Pancreas (tissue), 10 donors: ENCODE measurements around the gene CCL22. TPM values are rescaled to one million over a fixed set of nuclear protein-coding genes. Genes with fewer than 3 reads are reported as not detected.

ENCODE experiments used
- ATAC-seq, 4 donors: fragments of 200-7000 bp; cut with Tn5 transposase; one replicate each; pipeline versions ENCODE4 v1.8.0 to v1.9.1; 2020; ENCODE audit warnings: mild to moderate bottlenecking in 4 of 4, moderate library complexity in 4 of 4
- DNase-seq, 6 donors: peaks; one replicate each; pipeline ENCODE4 v3.0.0-alpha.2; 2020
- FAIRE-seq: peaks from 2 replicates; lab custom pipeline; 2012; peaks lifted over from hg19 to GRCh38; lab: Jason Lieb, UNC
- H3K27ac ChIP-seq, 4 donors: fragments of 200-600 bp; sonication (generic); 1 replicate in 3 of 4; 2 replicates in 1 of 4; pipeline versions ENCODE4 v1.5.0 to v1.8.0; 2020
- H3K27me3 ChIP-seq, 4 donors: fragments of 200-600 bp; one replicate each; pipeline ENCODE4 v1.8.0; 2021
- H3K36me3 ChIP-seq, 3 donors: fragments of 200-600 bp; sonication (generic) in 1 of 3; one replicate each; pipeline versions ENCODE4 v1.5.0 to v1.8.0; 2020 to 2021
- H3K4me1 ChIP-seq, 3 donors: fragments of 200-600 bp; one replicate each; pipeline ENCODE4 v1.8.0; 2021
- H3K4me3 ChIP-seq, 4 donors: fragments of 200-600 bp; sonication (generic) in 2 of 4; one replicate each; pipeline versions ENCODE4 v1.5.0 to v1.8.0; 2020 to 2021
- H3K9me3 ChIP-seq, 4 donors: fragments of 200-600 bp; one replicate each; pipeline ENCODE4 v1.8.0; 2021
- WGBS, 2 donors: extraction: QIAGEN DNeasy Blood & Tissue Kit; methylation state at CpG; one replicate each; pipeline ENCODE4 v1.1.7; 2013; 5-methylcytosine and 5-hydroxymethylcytosine counted together
- intact Hi-C, 3 donors: fragments of 100-400 bp; cut with DNase I; formaldehyde crosslinking; loops; one replicate each; pipeline versions ENCODE4 v1.11.1 to v1.14.2; 2022
- polyA plus RNA-seq, 2 donors: library from polyadenylated mRNA; stranded (reverse); fragments of 200-250 nt; gene quantifications; one replicate each; pipeline ENCODE4 v1.2.3, GENCODE V29; 2013
- total RNA-seq, 6 donors: library from RNA; stranded (reverse); fragmentation: NEBNext Ultra II Directional in 4 of 6; extraction: Animal tissue kit (Norgen Biotek cat#: 25700) in 4 of 6; gene quantifications; one replicate each; pipeline versions ENCODE4 v1.2.1 to v1.2.4, GENCODE V29; 2021 to 2023
- TF ChIP-seq, protein P1 (sequence below), 4 donors: fragments of 200-600 bp; sonication (generic) in 3 of 4; IDR thresholded peaks; one replicate each; pipeline versions ENCODE4 v1.5.0 to v1.8.0; 2021; ENCODE audit warnings: antibody characterized with exemption in 4 of 4
- donor health status: healthy with polysubstance abuse.
- donor health status: DM: no; HTN: no; CAD: no; lungs with moderate emphysema.
- donor health status: DM: no; HTN: no; CAD: no.
- donor health status: control.
- donor health status: control.
- donor health status: Bipolar disorder and iron deficiency.
- donor health status: DM: yes; HTN: yes; CAD: no.
- donor health status: DM: no; HTN: no; CAD: no.
- donor health status: DM: no; HTN: no; CAD: no.
- donor health status: DM: yes; HTN: yes; CAD: no.

Gene CCL22
- total and polyA plus RNA-seq, 8 donors = 0.05 to 0.85 (median 0.12) TPM; not detected in 4

DNA sequence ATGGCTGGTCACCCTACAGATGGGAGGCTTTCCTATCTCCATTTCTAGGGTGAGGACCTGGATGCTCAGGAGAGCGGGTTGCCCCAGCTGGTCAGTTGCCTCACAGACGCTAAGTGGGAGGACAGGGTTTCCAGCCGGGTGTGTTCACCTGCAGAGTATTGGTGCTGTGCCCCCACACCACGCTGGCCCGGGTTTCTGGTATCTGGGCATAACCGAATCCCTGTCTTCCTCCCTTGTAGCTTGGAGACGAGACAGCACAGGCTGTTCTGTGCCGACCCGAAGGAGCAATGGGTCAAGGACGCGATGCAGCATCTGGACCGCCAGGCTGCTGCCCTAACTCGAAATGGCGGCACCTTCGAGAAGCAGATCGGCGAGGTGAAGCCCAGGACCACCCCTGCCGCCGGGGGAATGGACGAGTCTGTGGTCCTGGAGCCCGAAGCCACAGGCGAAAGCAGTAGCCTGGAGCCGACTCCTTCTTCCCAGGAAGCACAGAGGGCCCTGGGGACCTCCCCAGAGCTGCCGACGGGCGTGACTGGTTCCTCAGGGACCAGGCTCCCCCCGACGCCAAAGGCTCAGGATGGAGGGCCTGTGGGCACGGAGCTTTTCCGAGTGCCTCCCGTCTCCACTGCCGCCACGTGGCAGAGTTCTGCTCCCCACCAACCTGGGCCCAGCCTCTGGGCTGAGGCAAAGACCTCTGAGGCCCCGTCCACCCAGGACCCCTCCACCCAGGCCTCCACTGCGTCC is 23.4 kb downstream of the CCL22 start:
- H3K27ac ChIP-seq = no peak overlapping the region
- TF ChIP-seq, protein P1, sequence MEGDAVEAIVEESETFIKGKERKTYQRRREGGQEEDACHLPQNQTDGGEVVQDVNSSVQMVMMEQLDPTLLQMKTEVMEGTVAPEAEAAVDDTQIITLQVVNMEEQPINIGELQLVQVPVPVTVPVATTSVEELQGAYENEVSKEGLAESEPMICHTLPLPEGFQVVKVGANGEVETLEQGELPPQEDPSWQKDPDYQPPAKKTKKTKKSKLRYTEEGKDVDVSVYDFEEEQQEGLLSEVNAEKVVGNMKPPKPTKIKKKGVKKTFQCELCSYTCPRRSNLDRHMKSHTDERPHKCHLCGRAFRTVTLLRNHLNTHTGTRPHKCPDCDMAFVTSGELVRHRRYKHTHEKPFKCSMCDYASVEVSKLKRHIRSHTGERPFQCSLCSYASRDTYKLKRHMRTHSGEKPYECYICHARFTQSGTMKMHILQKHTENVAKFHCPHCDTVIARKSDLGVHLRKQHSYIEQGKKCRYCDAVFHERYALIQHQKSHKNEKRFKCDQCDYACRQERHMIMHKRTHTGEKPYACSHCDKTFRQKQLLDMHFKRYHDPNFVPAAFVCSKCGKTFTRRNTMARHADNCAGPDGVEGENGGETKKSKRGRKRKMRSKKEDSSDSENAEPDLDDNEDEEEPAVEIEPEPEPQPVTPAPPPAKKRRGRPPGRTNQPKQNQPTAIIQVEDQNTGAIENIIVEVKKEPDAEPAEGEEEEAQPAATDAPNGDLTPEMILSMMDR (IDR thresholded peaks at IDR 0.05) = no peak
- H3K27me3 ChIP-seq = no peaks in the 10 kb centered on the region
- no peaks in the 10 kb centered on the region for H3K36me3 ChIP-seq
- 89 to 94% methylated on average over 35 of the region's 35 CpGs for WGBS, 2 donors
- DNase-seq (peak in 1 of 6 donors; percentile 57), FAIRE-seq (no peak), ATAC-seq (no peak)
- no peaks in the 10 kb centered on the region for H3K4me1 ChIP-seq
- intact Hi-C loops = no loop called here
- H3K4me3 ChIP-seq = no peak overlapping the region
- no peaks in the 10 kb centered on the region for H3K9me3 ChIP-seq

DNA sequence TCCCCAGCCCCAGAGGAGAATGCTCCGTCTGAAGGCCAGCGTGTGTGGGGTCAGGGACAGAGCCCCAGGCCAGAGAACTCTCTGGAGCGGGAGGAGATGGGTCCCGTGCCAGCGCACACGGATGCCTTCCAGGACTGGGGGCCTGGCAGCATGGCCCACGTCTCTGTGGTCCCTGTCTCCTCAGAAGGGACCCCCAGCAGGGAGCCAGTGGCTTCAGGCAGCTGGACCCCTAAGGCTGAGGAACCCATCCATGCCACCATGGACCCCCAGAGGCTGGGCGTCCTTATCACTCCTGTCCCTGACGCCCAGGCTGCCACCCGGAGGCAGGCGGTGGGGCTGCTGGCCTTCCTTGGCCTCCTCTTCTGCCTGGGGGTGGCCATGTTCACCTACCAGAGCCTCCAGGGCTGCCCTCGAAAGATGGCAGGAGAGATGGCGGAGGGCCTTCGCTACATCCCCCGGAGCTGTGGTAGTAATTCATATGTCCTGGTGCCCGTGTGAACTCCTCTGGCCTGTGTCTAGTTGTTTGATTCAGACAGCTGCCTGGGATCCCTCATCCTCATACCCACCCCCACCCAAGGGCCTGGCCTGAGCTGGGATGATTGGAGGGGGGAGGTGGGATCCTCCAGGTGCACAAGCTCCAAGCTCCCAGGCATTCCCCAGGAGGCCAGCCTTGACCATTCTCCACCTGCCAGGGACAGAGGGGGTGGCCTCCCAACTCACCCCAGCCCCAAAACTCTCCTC is 24.1 kb downstream of the CCL22 start:
- no peak for ATAC-seq
- intact Hi-C loops = no loop called here

DNA sequence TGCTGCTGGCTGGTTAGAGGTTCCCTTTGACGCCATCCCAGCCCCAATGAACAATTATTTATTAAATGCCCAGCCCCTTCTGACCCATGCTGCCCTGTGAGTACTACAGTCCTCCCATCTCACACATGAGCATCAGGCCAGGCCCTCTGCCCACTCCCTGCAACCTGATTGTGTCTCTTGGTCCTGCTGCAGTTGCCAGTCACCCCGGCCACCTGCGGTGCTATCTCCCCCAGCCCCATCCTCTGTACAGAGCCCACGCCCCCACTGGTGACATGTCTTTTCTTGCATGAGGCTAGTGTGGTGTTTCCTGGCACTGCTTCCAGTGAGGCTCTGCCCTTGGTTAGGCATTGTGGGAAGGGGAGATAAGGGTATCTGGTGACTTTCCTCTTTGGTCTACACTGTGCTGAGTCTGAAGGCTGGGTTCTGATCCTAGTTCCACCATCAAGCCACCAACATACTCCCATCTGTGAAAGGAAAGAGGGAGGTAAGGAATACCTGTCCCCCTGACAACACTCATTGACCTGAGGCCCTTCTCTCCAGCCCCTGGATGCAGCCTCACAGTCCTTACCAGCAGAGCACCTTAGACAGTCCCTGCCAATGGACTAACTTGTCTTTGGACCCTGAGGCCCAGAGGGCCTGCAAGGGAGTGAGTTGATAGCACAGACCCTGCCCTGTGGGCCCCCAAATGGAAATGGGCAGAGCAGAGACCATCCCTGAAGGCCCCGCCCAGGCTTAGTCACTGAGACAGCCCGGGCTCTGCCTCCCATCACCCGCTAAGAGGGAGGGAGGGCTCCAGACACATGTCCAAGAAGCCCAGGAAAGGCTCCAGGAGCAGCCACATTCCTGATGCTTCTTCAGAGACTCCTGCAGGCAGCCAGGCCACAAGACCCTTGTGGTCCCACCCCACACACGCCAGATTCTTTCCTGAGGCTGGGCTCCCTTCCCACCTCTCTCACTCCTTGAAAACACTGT is 25.0 kb downstream of the CCL22 start:
- Histone ChIP-seq H3K36me3 (no peaks in the 10 kb centered on the region), H3K27ac (no peak overlapping the region), H3K4me3 (no peak overlapping the region), H3K27me3 (no peaks in the 10 kb centered on the region), H3K9me3 (no peaks in the 10 kb centered on the region), H3K4me1 (no peaks in the 10 kb centered on the region)
- WGBS, 2 donors = 85 to 93% methylated on average over 7 to 8 of the region's 8 CpGs
- intact Hi-C loops = no loop called here
- peak in 2 of 4 donors; percentile 22 to 49 for ATAC-seq
- FAIRE-seq = no peak
- TF ChIP-seq, protein P1 (IDR thresholded peaks at IDR 0.05) = no peak
- DNase-seq = no peak

More for the DNA sequence above, 24.1 kb downstream of the CCL22 start:
- TF ChIP-seq, protein P1 (IDR thresholded peaks at IDR 0.05) = no peak
- H3K4me3 ChIP-seq = no peak overlapping the region
- peak in 1 of 6 donors; percentile 60 for DNase-seq
- no peaks in the 10 kb centered on the region for H3K27me3 ChIP-seq
- H3K27ac ChIP-seq = no peak overlapping the region
- no peaks in the 10 kb centered on the region for H3K4me1 ChIP-seq
- 85 to 90% methylated on average over 16 of the region's 16 CpGs for WGBS, 2 donors
- H3K9me3 ChIP-seq = no peaks in the 10 kb centered on the region
- H3K36me3 ChIP-seq = no peaks in the 10 kb centered on the region
- no peak for FAIRE-seq

DNA sequence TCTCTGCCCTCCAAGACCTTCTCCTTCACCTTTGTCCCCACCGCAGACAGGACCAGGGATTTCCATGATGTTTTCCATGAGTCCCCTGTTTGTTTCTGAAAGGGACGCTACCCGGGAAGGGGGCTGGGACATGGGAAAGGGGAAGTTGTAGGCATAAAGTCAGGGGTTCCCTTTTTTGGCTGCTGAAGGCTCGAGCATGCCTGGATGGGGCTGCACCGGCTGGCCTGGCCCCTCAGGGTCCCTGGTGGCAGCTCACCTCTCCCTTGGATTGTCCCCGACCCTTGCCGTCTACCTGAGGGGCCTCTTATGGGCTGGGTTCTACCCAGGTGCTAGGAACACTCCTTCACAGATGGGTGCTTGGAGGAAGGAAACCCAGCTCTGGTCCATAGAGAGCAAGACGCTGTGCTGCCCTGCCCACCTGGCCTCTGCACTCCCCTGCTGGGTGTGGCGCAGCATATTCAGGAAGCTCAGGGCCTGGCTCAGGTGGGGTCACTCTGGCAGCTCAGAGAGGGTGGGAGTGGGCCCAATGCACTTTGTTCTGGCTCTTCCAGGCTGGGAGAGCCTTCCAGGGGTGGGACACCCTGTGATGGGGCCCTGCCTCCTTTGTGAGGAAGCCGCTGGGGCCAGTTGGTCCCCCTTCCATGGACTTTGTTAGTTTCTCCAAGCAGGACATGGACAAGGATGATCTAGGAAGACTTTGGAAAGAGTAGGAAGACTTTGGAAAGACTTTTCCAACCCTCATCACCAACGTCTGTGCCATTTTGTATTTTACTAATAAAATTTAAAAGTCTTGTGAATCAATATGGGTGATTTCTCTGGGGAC is 25.9 kb downstream of the CCL22 start:
- 72% methylated on average over 11 of the region's 11 CpGs for WGBS, 2 donors
- no peak overlapping the region for H3K27ac ChIP-seq
- no peak overlapping the region for H3K4me3 ChIP-seq
- no peaks in the 10 kb centered on the region for H3K4me1 ChIP-seq
- FAIRE-seq = no peak
- no peak for DNase-seq
- TF ChIP-seq, protein P1 (IDR thresholded peaks at IDR 0.05) = no peak
- H3K27me3 ChIP-seq = no peaks in the 10 kb centered on the region
- no peaks in the 10 kb centered on the region for H3K9me3 ChIP-seq
- peak in 2 of 4 donors; percentile 21 to 44 for ATAC-seq
- H3K36me3 ChIP-seq = no peaks in the 10 kb centered on the region
- intact Hi-C loops = no loop called here
